Measurements from ENCODE around the gene EHHADH.

GRCh38 chr3:185216607-185216958 is 37.3 kb downstream of the EHHADH start:
- TF ChIP-seq, protein P1, sequence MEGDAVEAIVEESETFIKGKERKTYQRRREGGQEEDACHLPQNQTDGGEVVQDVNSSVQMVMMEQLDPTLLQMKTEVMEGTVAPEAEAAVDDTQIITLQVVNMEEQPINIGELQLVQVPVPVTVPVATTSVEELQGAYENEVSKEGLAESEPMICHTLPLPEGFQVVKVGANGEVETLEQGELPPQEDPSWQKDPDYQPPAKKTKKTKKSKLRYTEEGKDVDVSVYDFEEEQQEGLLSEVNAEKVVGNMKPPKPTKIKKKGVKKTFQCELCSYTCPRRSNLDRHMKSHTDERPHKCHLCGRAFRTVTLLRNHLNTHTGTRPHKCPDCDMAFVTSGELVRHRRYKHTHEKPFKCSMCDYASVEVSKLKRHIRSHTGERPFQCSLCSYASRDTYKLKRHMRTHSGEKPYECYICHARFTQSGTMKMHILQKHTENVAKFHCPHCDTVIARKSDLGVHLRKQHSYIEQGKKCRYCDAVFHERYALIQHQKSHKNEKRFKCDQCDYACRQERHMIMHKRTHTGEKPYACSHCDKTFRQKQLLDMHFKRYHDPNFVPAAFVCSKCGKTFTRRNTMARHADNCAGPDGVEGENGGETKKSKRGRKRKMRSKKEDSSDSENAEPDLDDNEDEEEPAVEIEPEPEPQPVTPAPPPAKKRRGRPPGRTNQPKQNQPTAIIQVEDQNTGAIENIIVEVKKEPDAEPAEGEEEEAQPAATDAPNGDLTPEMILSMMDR (IDR thresholded peaks at IDR 0.05; ENCODE audit: poor library complexity), result no peak
- no peak for TF ChIP-seq EZH2 (IDR thresholded peaks at IDR 0.05; ENCODE audit: borderline replicate concordance)
